ENCODE measurements around the gene NCOA1. TPM values are rescaled to one million over a fixed set of nuclear protein-coding genes. Genes with fewer than 3 reads are reported as not detected.
A peak's percentile ranks its signal among the peaks of the same experiment; 100 is the strongest.

The NCOA1 gene
- total RNA-seq, 1 experiment from 2014 or later = 27.5 TPM

GRCh38 chr2:24702800-24703199 lies 211.7 kb downstream of the NCOA1 start:
- DNase-seq (ENCODE audit: low spot score) = peak; percentile 10
- Histone ChIP-seq H3K27ac (ENCODE audit: low read depth, low read length, poor library complexity, severe bottlenecking) (no peak overlapping the region), H3K4me1 (ENCODE audit: insufficient read depth, low read length, poor library complexity, severe bottlenecking) (no peaks in the 10 kb centered on the region), H3K9me3 (ENCODE audit: low read depth, low read length, poor library complexity, severe bottlenecking) (no peaks in the 10 kb centered on the region), H3K27me3 (replicated peaks; ENCODE audit: insufficient read depth, low read depth, low read length, poor library complexity) (no peaks in the 10 kb centered on the region), H3K4me3 (ENCODE audit: low read depth, low read length, poor library complexity, severe bottlenecking) (no peak overlapping the region), H3K36me3 (ENCODE audit: insufficient read depth, low read length, poor library complexity, severe bottlenecking) (no peaks in the 10 kb centered on the region)
- intact Hi-C loops (cut with micrococcal nuclease; ENCODE audit: unreplicated experiment) = no loop called here
- no TSS peak for BruUV-seq (replicated peaks)
- CTCF ChIA-PET = no interaction called here
- POLR2A ChIA-PET (ENCODE audit: low non-redundant PET) = no interaction called here
- TF ChIP-seq, protein P1, sequence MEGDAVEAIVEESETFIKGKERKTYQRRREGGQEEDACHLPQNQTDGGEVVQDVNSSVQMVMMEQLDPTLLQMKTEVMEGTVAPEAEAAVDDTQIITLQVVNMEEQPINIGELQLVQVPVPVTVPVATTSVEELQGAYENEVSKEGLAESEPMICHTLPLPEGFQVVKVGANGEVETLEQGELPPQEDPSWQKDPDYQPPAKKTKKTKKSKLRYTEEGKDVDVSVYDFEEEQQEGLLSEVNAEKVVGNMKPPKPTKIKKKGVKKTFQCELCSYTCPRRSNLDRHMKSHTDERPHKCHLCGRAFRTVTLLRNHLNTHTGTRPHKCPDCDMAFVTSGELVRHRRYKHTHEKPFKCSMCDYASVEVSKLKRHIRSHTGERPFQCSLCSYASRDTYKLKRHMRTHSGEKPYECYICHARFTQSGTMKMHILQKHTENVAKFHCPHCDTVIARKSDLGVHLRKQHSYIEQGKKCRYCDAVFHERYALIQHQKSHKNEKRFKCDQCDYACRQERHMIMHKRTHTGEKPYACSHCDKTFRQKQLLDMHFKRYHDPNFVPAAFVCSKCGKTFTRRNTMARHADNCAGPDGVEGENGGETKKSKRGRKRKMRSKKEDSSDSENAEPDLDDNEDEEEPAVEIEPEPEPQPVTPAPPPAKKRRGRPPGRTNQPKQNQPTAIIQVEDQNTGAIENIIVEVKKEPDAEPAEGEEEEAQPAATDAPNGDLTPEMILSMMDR (conservative IDR thresholded peaks at IDR 0.05; ENCODE audit: low read depth, low read length) = no peak
- no peak for TF ChIP-seq EZH2 (IDR thresholded peaks at IDR 0.05; ENCODE audit: borderline replicate concordance, low read depth, low read length, poor library complexity, severe bottlenecking)

GRCh38 chr2:24704692-24705091 lies 213.6 kb downstream of the NCOA1 start:
- H3K27me3 ChIP-seq (replicated peaks; ENCODE audit: insufficient read depth, low read depth, low read length, poor library complexity) = no peaks in the 10 kb centered on the region
- no peak overlapping the region for H3K27ac ChIP-seq (ENCODE audit: low read depth, low read length, poor library complexity, severe bottlenecking)
- DNase-seq (ENCODE audit: low spot score) = no peak
- intact Hi-C loops (cut with micrococcal nuclease; ENCODE audit: unreplicated experiment) = no loop called here
- POLR2A ChIA-PET (ENCODE audit: low non-redundant PET) = interaction anchor here (0.6 kb wide), 1 partner anchor 81 kb away, joined by 3 read pairs; no protein-coding TSS in a partner anchor
- H3K4me1 ChIP-seq (ENCODE audit: insufficient read depth, low read length, poor library complexity, severe bottlenecking) = no peaks in the 10 kb centered on the region
- CTCF ChIA-PET = no interaction called here
- no TSS peak for BruUV-seq (replicated peaks)
- H3K4me3 ChIP-seq (ENCODE audit: low read depth, low read length, poor library complexity, severe bottlenecking) = no peak overlapping the region
- no peaks in the 10 kb centered on the region for H3K36me3 ChIP-seq (ENCODE audit: insufficient read depth, low read length, poor library complexity, severe bottlenecking)
- no peaks in the 10 kb centered on the region for H3K9me3 ChIP-seq (ENCODE audit: low read depth, low read length, poor library complexity, severe bottlenecking)
- no peak for TF ChIP-seq EZH2 (IDR thresholded peaks at IDR 0.05; ENCODE audit: borderline replicate concordance, low read depth, low read length, poor library complexity, severe bottlenecking)
- TF ChIP-seq, protein P1 (conservative IDR thresholded peaks at IDR 0.05; ENCODE audit: low read depth, low read length) = no peak

DNA sequence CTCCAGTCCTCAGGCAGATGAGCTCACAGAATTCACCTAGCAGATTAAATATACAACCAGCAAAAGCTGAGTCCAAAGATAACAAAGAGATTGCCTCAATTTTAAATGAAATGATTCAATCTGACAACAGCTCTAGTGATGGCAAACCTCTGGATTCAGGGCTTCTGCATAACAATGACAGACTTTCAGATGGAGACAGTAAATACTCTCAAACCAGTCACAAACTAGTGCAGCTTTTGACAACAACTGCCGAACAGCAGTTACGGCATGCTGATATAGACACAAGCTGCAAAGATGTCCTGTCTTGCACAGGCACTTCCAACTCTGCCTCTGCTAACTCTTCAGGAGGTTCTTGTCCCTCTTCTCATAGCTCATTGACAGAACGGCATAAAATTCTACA lies 216.1 kb downstream of the NCOA1 start:
- intact Hi-C loops (cut with micrococcal nuclease; ENCODE audit: unreplicated experiment) = no loop called here
- ChIA-PET CTCF (no interaction called here), POLR2A (ENCODE audit: low non-redundant PET) (no interaction called here)
- TF ChIP-seq, protein P1 (conservative IDR thresholded peaks at IDR 0.05; ENCODE audit: low read depth, low read length) = no peak
- no peak for TF ChIP-seq EZH2 (IDR thresholded peaks at IDR 0.05; ENCODE audit: borderline replicate concordance, low read depth, low read length, poor library complexity, severe bottlenecking)
- BruUV-seq (replicated peaks) = no TSS peak
- Histone ChIP-seq H3K27ac (ENCODE audit: low read depth, low read length, poor library complexity, severe bottlenecking) (no peak overlapping the region), H3K4me1 (ENCODE audit: insufficient read depth, low read length, poor library complexity, severe bottlenecking) (no peaks in the 10 kb centered on the region), H3K9me3 (ENCODE audit: low read depth, low read length, poor library complexity, severe bottlenecking) (no peaks in the 10 kb centered on the region), H3K4me3 (ENCODE audit: low read depth, low read length, poor library complexity, severe bottlenecking) (no peak overlapping the region), H3K36me3 (ENCODE audit: insufficient read depth, low read length, poor library complexity, severe bottlenecking) (no peaks in the 10 kb centered on the region), H3K27me3 (replicated peaks; ENCODE audit: insufficient read depth, low read depth, low read length, poor library complexity) (no peaks in the 10 kb centered on the region)
- DNase-seq (ENCODE audit: low spot score) = no peak

All from A673 (cell line).